Peyer's patch (tissue), 4 donors: Measurements from ENCODE around the gene ZNF503. TPM values are rescaled to one million over a fixed set of nuclear protein-coding genes. Genes with fewer than 3 reads are reported as not detected.

ENCODE experiments used
- DNase-seq, 3 donors: peaks; one replicate each; pipeline ENCODE4 v3.0.0-alpha.2; 2017 to 2019
- H3K27ac ChIP-seq, 4 donors: fragments of 200-600 bp; sonication (generic); one replicate each; pipeline ENCODE4 v1.5.1; 2016 to 2019
- H3K27me3 ChIP-seq, 2 donors: fragments of 200-600 bp; sonication (generic); one replicate each; pipeline ENCODE4 v1.5.1; 2019
- H3K36me3 ChIP-seq, 3 donors: fragments of 200-600 bp; sonication (generic); one replicate each; pipeline ENCODE4 v1.5.1; 2016 to 2019
- H3K4me1 ChIP-seq, 4 donors: fragments of 200-600 bp; sonication (generic); one replicate each; pipeline ENCODE4 v1.5.1; 2016 to 2019
- H3K4me3 ChIP-seq, 4 donors: fragments of 200-600 bp; sonication (generic); 1 replicate in 3 of 4; 2 replicates in 1 of 4; pipeline ENCODE4 v1.5.1; 2016 to 2019; ENCODE audit warnings: mild to moderate bottlenecking in 1 of 4
- H3K9me3 ChIP-seq, 4 donors: fragments of 200-600 bp; sonication (generic); one replicate each; pipeline ENCODE4 v1.5.1; 2016 to 2019; ENCODE audit warnings: mild to moderate bottlenecking in 1 of 4
- CTCF ChIP-seq, 6 experiments: fragments of 450-650 bp in 4 of 6; fragments of 200-600 bp in 2 of 6; sonication (generic) in 1 of 6; IDR thresholded peaks; one replicate each; pipeline ENCODE4 v1.5.1; 2017 to 2019; ENCODE audit warnings: antibody characterized with exemption in 6 of 6, mild to moderate bottlenecking in 3 of 6, moderate library complexity in 1 of 6
- POLR2A ChIP-seq, 2 donors: fragments of 450-650 bp; IDR thresholded peaks; one replicate each; pipeline ENCODE4 v1.5.1; 2017; ENCODE audit warnings: antibody characterized with exemption in 2 of 2, mild to moderate bottlenecking in 2 of 2, moderate library complexity in 2 of 2
- total RNA-seq, 4 donors: library from RNA; depleted of rRNA; stranded (reverse); fragments of >200 nt; gene quantifications; one replicate each; pipeline ENCODE4 v1.1.0, GENCODE V29; 2016

Gene ZNF503
- total RNA-seq, 4 donors from 2014 or later = 5.2 to 9.1 (median 6.4) TPM

- H3K36me3 ChIP-seq = no peaks in the 10 kb centered on the region
- TF ChIP-seq POLR2A (IDR thresholded peaks at IDR 0.05) (no peak), CTCF (IDR thresholded peaks at IDR 0.05) (no peak)
- no peak for DNase-seq
- H3K27me3 ChIP-seq = no peaks in the 10 kb centered on the region
- no peak overlapping the region for H3K27ac ChIP-seq
- no peaks in the 10 kb centered on the region for H3K4me1 ChIP-seq
- H3K9me3 ChIP-seq = no peaks in the 10 kb centered on the region
- H3K4me3 ChIP-seq = no peak overlapping the region
Measured at GRCh38 chr10:75388082-75388481, 13.5 kb downstream of the ZNF503 start.

- no peaks in the 10 kb centered on the region for H3K36me3 ChIP-seq
- H3K27me3 ChIP-seq = no peaks in the 10 kb centered on the region
- no peak overlapping the region for H3K4me3 ChIP-seq
- no peak for DNase-seq
- H3K27ac ChIP-seq = no peak overlapping the region
- no peak for TF ChIP-seq CTCF (IDR thresholded peaks at IDR 0.05)
- no peak for TF ChIP-seq POLR2A (IDR thresholded peaks at IDR 0.05)
- no peaks in the 10 kb centered on the region for H3K9me3 ChIP-seq
- H3K4me1 ChIP-seq = no peaks in the 10 kb centered on the region
Measured at GRCh38 chr10:75386128-75386527, 15.4 kb downstream of the ZNF503 start.

GRCh38 chr10:75379817-75380216, 21.7 kb downstream of the ZNF503 start:
- DNase-seq = no peak
- Histone ChIP-seq H3K36me3 (no peaks in the 10 kb centered on the region), H3K4me3 (no peak overlapping the region), H3K27ac (no peak overlapping the region), H3K9me3 (no peaks in the 10 kb centered on the region), H3K27me3 (no peaks in the 10 kb centered on the region), H3K4me1 (no peaks in the 10 kb centered on the region)
- TF ChIP-seq POLR2A (IDR thresholded peaks at IDR 0.05) (no peak), CTCF (IDR thresholded peaks at IDR 0.05) (no peak)

- no peak for TF ChIP-seq CTCF (IDR thresholded peaks at IDR 0.05)
- TF ChIP-seq POLR2A (IDR thresholded peaks at IDR 0.05) = no peak
- no peak for DNase-seq
- Histone ChIP-seq H3K27ac (no peak overlapping the region), H3K36me3 (no peaks in the 10 kb centered on the region), H3K4me1 (no peaks in the 10 kb centered on the region), H3K9me3 (no peaks in the 10 kb centered on the region), H3K27me3 (no peaks in the 10 kb centered on the region), H3K4me3 (no peak overlapping the region)
Measured at GRCh38 chr10:75379212-75379724, 22.3 kb downstream of the ZNF503 start.

GRCh38 chr10:75378379-75378778, 23.2 kb downstream of the ZNF503 start:
- TF ChIP-seq POLR2A (IDR thresholded peaks at IDR 0.05) (no peak), CTCF (IDR thresholded peaks at IDR 0.05) (no peak)
- Histone ChIP-seq H3K9me3 (no peaks in the 10 kb centered on the region), H3K36me3 (no peaks in the 10 kb centered on the region), H3K27me3 (no peaks in the 10 kb centered on the region), H3K4me1 (no peaks in the 10 kb centered on the region), H3K27ac (no peak overlapping the region), H3K4me3 (no peak overlapping the region)
- DNase-seq = no peak

- Histone ChIP-seq H3K4me1 (no peaks in the 10 kb centered on the region), H3K4me3 (no peak overlapping the region), H3K9me3 (no peaks in the 10 kb centered on the region), H3K36me3 (no peaks in the 10 kb centered on the region), H3K27ac (no peak overlapping the region), H3K27me3 (no peaks in the 10 kb centered on the region)
- DNase-seq = no peak
- TF ChIP-seq POLR2A (IDR thresholded peaks at IDR 0.05) = no peak
- TF ChIP-seq CTCF (IDR thresholded peaks at IDR 0.05) = no peak
Measured at GRCh38 chr10:75377869-75378268, 23.7 kb downstream of the ZNF503 start.
